ENCODE measurements around the gene DPP6.

DNA sequence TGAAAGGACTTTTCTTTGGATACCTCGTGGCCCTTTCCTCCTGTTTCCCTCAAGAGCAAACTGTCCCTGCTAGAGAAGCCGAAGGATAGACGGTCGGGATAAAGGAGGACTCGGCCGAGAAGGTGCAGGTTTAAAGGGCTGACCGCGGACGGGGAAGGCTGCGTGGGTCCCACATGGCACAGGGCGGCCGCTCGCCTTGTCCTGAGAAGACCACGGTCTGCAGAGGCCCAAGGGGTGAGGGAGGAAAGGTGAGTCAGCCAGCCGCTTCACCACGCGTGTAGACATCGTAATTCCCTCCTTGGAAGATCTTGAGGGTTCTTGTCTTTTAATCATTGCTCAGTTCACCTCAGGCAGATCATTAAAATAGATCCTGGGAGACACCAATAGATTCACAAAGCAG, 253.8 kb downstream of the DPP6 start:
- TF ChIP-seq, protein P1, sequence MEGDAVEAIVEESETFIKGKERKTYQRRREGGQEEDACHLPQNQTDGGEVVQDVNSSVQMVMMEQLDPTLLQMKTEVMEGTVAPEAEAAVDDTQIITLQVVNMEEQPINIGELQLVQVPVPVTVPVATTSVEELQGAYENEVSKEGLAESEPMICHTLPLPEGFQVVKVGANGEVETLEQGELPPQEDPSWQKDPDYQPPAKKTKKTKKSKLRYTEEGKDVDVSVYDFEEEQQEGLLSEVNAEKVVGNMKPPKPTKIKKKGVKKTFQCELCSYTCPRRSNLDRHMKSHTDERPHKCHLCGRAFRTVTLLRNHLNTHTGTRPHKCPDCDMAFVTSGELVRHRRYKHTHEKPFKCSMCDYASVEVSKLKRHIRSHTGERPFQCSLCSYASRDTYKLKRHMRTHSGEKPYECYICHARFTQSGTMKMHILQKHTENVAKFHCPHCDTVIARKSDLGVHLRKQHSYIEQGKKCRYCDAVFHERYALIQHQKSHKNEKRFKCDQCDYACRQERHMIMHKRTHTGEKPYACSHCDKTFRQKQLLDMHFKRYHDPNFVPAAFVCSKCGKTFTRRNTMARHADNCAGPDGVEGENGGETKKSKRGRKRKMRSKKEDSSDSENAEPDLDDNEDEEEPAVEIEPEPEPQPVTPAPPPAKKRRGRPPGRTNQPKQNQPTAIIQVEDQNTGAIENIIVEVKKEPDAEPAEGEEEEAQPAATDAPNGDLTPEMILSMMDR (conservative IDR thresholded peaks at IDR 0.05; ENCODE audit: low read depth, low read length): no peak
- TF ChIP-seq EZH2 (IDR thresholded peaks at IDR 0.05; ENCODE audit: low read length, unreplicated experiment): no peak
